Subcutaneous abdominal adipose tissue (tissue), 5 donors: Measurements from ENCODE around the gene FAM107B.
A peak's percentile ranks its signal among the peaks of the same experiment; 100 is the strongest.

Experiments
- H3K27ac ChIP-seq: one replicate; pipeline ENCODE4 v1.7.0; 2013; ENCODE audit warnings: low read depth, mild to moderate bottlenecking, inconsistent platforms, low read length, moderate library complexity
- H3K27me3 ChIP-seq, 5 donors: one replicate each; pipeline ENCODE4 v1.7.0; 2013; ENCODE audit warnings: low read length in 5 of 5, inconsistent platforms in 1 of 5; ENCODE audit not compliant: control insufficient read depth in 5 of 5, insufficient read depth in 4 of 5
- H3K36me3 ChIP-seq, 5 donors: one replicate each; pipeline ENCODE4 v1.7.0; 2013; ENCODE audit warnings: low read length in 5 of 5; ENCODE audit not compliant: control insufficient read depth in 5 of 5, insufficient read depth in 5 of 5
- H3K4me1 ChIP-seq, 5 donors: one replicate each; pipeline ENCODE4 v1.7.0; 2013; ENCODE audit warnings: low read length in 5 of 5, mild to moderate bottlenecking in 3 of 5, moderate library complexity in 1 of 5; ENCODE audit not compliant: control insufficient read depth in 5 of 5, insufficient read depth in 5 of 5
- H3K4me3 ChIP-seq, 5 donors: one replicate each; pipeline ENCODE4 v1.7.0; 2013; ENCODE audit warnings: low read length in 5 of 5, low read depth in 1 of 5
- H3K9ac ChIP-seq, 5 donors: one replicate each; pipeline ENCODE4 v1.7.0; 2013; ENCODE audit warnings: low read length in 5 of 5, mild to moderate bottlenecking in 4 of 5, moderate library complexity in 3 of 5
- H3K9me3 ChIP-seq, 5 donors: one replicate each; pipeline ENCODE4 v1.7.0; 2013; ENCODE audit warnings: low read length in 5 of 5; ENCODE audit not compliant: control insufficient read depth in 5 of 5
- donor health status: healthy.
- donor health status: healthy.
- donor health status: healthy.
- donor health status: healthy.
- donor health status: healthy.

FAM107B gene

GRCh38 chr10:14557567-14557966 lies 217.1 kb downstream of the FAM107B start:
- Histone ChIP-seq H3K9ac (peak overlapping the region in 1 of 5 donors; percentile 10), H3K4me1 (peaks cover 4 to 58% (median 42%) of the 10 kb centered on the region in 5 donors), H3K27me3 (no peaks in the 10 kb centered on the region), H3K36me3 (peaks cover 0 to 2% (median 0%) of the 10 kb centered on the region in 5 donors), H3K9me3 (no peaks in the 10 kb centered on the region), H3K4me3 (no peak overlapping the region), H3K27ac (peak overlapping the region; percentile 84)

DNA sequence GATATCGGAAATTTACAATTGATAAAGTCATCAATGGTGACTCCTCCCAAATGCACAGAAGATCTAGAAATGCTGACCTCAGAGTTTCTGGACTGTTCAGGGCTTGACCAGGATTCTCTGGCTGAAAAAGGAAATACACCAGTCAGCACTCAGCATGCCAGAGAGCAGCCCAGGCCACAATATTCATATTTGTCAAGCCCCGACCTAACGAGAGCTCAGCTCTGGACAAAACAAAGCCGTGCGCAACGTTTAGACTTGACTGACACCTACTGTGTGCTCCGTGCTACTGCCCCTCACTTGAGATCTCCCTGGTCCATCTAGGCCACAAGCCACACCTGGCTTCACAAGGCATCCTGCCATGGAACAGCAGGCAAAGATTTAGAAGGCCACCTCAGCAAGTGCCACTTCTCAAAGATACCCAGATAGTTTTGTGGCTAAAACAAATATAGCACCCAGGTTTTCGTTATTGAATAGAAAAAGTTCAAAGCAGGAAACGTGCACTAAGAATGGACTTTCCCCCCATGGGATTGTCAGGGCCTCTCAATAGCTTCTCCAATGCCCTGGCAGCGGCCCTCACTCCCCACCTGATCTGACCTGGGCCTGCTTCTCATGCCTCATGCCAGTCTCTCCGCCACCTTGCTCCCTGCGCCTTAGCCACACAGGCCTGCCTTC lies 218.3 kb downstream of the FAM107B start:
- H3K9ac ChIP-seq = peak overlapping the region in 4 of 5 donors; percentile 2 to 31 (median 17)
- peak overlapping the region; percentile 84 for H3K27ac ChIP-seq
- peaks cover 4 to 49% (median 35%) of the 10 kb centered on the region in 5 donors for H3K4me1 ChIP-seq
- H3K9me3 ChIP-seq = no peaks in the 10 kb centered on the region
- no peak overlapping the region for H3K4me3 ChIP-seq
- H3K36me3 ChIP-seq = peaks cover 0 to 2% (median 0%) of the 10 kb centered on the region in 5 donors
- no peaks in the 10 kb centered on the region for H3K27me3 ChIP-seq

GRCh38 chr10:14555807-14556206 lies 218.9 kb downstream of the FAM107B start:
- Histone ChIP-seq H3K4me3 (no peak overlapping the region), H3K27me3 (no peaks in the 10 kb centered on the region), H3K4me1 (peaks cover 4 to 43% (median 29%) of the 10 kb centered on the region in 5 donors), H3K9ac (peak overlapping the region in 3 of 5 donors; percentile 9 to 44 (median 25)), H3K27ac (peak overlapping the region; percentile 84), H3K9me3 (no peaks in the 10 kb centered on the region), H3K36me3 (peaks cover 0 to 2% (median 0%) of the 10 kb centered on the region in 5 donors)

- H3K36me3 ChIP-seq = peaks cover 0 to 2% (median 0%) of the 10 kb centered on the region in 5 donors
- no peak overlapping the region for H3K4me3 ChIP-seq
- no peak overlapping the region for H3K9ac ChIP-seq
- peak overlapping the region; percentile 84 for H3K27ac ChIP-seq
- H3K4me1 ChIP-seq = peaks cover 4 to 47% (median 36%) of the 10 kb centered on the region in 5 donors
- H3K27me3 ChIP-seq = no peaks in the 10 kb centered on the region
- no peaks in the 10 kb centered on the region for H3K9me3 ChIP-seq
These were observed 220.0 kb downstream of the FAM107B start for GRCh38 chr10:14554491-14555205.

- peak overlapping the region; percentile 84 for H3K27ac ChIP-seq
- peaks cover 6 to 53% (median 41%) of the 10 kb centered on the region in 5 donors for H3K4me1 ChIP-seq
- no peak overlapping the region for H3K9ac ChIP-seq
These were observed 220.6 kb downstream of the FAM107B start for GRCh38 chr10:14554091-14554490.

DNA sequence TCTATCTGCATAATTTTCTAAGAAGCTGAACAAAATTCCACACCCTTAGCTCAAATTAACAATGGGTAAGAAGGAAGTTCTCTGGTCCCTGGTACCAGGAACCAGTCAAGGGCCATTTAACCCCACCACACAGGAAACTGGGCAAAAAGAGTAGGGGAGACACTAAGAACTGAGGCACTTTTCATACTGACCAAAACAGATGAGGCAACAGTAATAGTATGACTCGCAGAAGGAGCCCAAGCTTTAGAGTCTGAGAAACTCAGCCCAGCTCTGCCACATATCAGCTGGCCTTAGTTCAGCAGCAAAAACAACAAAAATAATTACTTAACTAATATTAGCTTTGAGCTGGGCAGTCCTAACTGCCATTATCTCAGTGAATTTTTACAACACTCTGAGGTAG lies 221.2 kb downstream of the FAM107B start:
- no peak overlapping the region for H3K9ac ChIP-seq
- no peaks in the 10 kb centered on the region for H3K27me3 ChIP-seq
- no peaks in the 10 kb centered on the region for H3K9me3 ChIP-seq
- H3K4me3 ChIP-seq = no peak overlapping the region
- H3K4me1 ChIP-seq = peaks cover 6 to 59% (median 47%) of the 10 kb centered on the region in 5 donors
- peaks cover 0 to 2% (median 0%) of the 10 kb centered on the region in 5 donors for H3K36me3 ChIP-seq
- H3K27ac ChIP-seq = peak overlapping the region; percentile 84

More at GRCh38 chr10:14554091-14554490, 220.6 kb downstream of the FAM107B start:
- no peaks in the 10 kb centered on the region for H3K9me3 ChIP-seq
- peaks cover 0 to 2% (median 0%) of the 10 kb centered on the region in 5 donors for H3K36me3 ChIP-seq
- no peaks in the 10 kb centered on the region for H3K27me3 ChIP-seq
- no peak overlapping the region for H3K4me3 ChIP-seq

DNA sequence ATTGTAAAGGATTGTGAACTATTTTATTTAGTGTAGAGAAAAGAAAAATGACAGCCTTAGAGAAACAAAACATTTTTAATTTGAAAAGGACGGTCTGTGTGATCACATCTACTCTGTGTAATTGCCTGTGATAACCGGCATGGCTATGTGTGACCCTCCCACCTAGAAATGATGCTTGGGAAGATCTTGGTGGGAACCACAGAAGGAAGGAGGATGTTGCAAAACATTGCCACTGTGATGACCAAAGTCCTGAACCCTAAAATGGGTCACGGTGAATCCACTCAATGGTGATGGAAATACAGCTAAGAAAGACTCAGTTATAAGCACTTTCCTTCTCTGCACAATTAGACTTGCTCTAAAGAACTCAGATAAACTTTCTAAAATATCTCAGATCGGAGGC lies 222.7 kb downstream of the FAM107B start:
- no peak overlapping the region for H3K4me3 ChIP-seq
- peaks cover 6 to 66% (median 52%) of the 10 kb centered on the region in 5 donors for H3K4me1 ChIP-seq

GRCh38 chr10:14550471-14550981 lies 224.2 kb downstream of the FAM107B start:
- H3K27me3 ChIP-seq = no peaks in the 10 kb centered on the region
- peaks cover 4 to 60% (median 37%) of the 10 kb centered on the region in 5 donors for H3K4me1 ChIP-seq
- H3K9ac ChIP-seq = no peak overlapping the region
- H3K36me3 ChIP-seq = peaks cover 0 to 7% (median 0%) of the 10 kb centered on the region in 5 donors
- no peaks in the 10 kb centered on the region for H3K9me3 ChIP-seq
- H3K27ac ChIP-seq = peak overlapping the region; percentile 71
- H3K4me3 ChIP-seq = no peak overlapping the region

More for the DNA sequence above, 222.7 kb downstream of the FAM107B start:
- no peak overlapping the region for H3K27ac ChIP-seq
- H3K9me3 ChIP-seq = no peaks in the 10 kb centered on the region
- no peak overlapping the region for H3K9ac ChIP-seq
- no peaks in the 10 kb centered on the region for H3K27me3 ChIP-seq
- H3K36me3 ChIP-seq = peaks cover 0 to 7% (median 0%) of the 10 kb centered on the region in 5 donors

DNA sequence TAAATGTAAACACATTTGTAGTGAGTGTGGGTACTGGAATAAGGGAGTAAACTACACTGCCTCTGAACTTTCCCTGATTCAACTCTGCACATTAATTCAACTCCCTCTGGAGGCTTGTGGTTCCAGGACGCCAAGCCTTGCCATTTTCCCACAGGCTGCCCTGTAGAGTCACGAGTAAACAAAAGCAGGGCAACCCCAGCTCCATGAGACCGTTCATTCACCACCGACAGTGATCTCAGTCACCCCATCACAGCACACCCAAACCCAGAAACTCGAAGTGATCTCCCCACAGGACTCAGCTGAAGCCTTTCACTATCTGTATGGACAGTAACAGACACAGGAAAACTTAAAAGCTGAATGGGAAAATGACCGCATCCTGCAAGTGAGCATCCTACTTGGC lies 225.2 kb downstream of the FAM107B start:
- H3K27ac ChIP-seq = peak overlapping the region; percentile 71
- no peaks in the 10 kb centered on the region for H3K27me3 ChIP-seq
- H3K4me3 ChIP-seq = peak overlapping the region in 2 of 5 donors; percentile 12 to 35
- no peaks in the 10 kb centered on the region for H3K9me3 ChIP-seq
- peaks cover 4 to 56% (median 34%) of the 10 kb centered on the region in 5 donors for H3K4me1 ChIP-seq
- peaks cover 0 to 7% (median 0%) of the 10 kb centered on the region in 5 donors for H3K36me3 ChIP-seq
- peak overlapping the region in 3 of 5 donors; percentile 7 to 28 (median 27) for H3K9ac ChIP-seq
